GM21381 (cell line): ENCODE measurements around the gene ACSL6.
A peak's percentile ranks its signal among the peaks of the same experiment; 100 is the strongest.

Experiments
- ATAC-seq: cut with Tn5 transposase; IDR thresholded peaks from one replicate; pipeline ENCODE4 v1.9.1; 2021; ENCODE audit warnings: mild to moderate bottlenecking, moderate library complexity; ENCODE audit not compliant: unreplicated experiment

Gene ACSL6

DNA sequence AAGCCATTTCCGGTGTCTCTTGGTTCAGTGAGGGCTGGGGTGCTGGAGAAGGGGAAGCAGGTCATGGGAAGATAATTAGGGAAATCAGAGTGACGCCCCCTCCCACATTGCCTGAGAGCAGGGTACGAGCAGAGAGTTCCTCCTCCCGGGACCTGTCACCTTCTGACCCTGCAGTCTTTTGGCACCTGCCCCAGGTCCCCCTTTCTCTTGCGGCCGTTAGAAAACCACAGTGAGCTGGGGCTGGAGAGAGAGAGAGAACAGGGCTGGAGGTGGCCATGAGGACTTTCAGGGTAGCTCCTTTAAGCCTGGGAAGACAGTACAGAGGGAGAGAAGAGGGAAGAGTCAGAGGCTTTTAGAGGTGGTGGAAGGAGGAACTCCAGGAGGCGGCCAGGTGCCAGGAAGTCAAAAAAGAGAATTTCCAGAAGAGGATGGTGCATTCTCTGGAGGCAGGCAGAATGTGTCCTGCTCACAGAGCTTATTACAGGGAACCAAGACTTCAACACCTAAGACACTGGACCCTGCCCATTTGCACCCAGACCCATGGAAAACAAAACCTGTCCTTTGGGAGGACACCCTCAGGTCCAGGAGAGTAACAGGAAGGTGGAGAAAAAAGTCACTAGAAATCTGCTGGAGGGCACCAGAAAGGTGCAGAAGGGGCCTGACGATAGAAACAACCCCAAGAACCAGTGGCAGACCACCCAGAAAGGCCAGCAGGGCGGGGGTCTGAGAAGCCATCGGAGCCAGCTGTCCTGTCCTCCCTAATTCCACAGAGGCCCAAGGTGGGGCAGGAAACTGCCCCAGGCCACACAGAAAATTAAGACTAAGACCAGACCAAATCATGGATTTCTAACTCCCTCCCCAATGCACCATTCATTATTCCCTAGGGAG lies 6.5 kb upstream of the ACSL6 start:
- ATAC-seq = no peak

DNA sequence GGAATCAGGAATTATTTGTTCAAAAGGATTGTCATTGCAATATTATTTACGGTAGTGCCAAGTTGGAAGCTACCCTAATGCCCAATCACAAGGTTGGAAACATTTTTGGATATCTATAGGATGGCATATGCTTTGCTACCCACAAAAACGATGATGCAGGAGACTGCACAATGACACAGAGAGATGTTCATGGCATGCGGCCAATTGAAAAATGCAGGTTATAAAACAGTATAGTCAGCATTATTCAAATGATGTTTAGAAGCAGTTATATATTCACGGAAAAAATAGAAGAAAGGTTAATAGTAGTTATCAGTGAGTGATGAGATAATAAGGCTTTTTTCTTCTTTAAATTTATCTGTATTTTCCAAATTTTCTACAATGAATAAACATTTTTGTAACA lies 5.9 kb upstream of the ACSL6 start:
- ATAC-seq = no peak

DNA sequence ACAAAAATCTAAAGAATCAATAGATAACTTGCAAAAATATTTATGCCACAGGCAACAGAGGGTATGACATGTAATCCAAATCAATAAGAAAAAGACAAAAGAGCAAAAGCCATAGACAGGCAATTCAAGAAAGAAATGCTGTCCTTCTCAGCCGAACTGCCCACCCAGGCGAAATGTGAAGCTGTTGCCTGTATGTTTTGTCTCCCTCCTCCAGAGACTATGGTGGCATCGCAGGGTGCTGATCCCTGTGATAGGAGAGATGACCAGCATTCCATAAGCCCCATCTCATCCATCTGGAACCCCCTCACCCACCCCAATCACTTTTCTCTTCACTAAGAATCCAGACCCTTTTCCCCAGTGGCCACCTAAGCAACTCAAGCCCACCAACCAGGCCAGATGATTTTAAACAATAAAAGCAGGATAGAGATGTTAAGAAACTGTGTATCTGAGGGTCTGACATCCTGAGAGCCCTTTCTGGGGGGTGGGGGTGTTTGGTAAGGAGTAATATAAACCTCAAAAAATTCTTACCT lies 5.3 kb upstream of the ACSL6 start:
- ATAC-seq = no peak

DNA sequence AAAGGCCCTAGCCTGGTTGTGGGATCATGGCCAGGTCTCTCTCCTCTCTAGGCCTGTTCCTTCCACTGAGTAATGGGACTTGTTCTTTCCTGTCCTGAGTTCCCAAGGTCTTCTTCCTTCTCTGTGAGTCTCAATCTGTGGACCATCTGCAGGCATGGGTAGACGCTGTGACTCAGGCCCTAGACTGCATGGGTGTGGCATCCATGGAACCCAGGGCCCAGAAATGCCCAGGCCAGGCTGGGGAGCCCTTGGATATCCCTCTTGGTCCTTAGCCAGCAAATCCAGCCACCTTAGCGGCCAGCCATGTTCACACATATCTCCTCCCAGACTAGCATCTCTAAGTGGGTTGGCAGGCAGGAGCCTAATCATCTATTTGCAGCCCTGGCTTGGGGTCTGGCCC lies 2.3 kb upstream of the ACSL6 start:
- ATAC-seq = no peak

DNA sequence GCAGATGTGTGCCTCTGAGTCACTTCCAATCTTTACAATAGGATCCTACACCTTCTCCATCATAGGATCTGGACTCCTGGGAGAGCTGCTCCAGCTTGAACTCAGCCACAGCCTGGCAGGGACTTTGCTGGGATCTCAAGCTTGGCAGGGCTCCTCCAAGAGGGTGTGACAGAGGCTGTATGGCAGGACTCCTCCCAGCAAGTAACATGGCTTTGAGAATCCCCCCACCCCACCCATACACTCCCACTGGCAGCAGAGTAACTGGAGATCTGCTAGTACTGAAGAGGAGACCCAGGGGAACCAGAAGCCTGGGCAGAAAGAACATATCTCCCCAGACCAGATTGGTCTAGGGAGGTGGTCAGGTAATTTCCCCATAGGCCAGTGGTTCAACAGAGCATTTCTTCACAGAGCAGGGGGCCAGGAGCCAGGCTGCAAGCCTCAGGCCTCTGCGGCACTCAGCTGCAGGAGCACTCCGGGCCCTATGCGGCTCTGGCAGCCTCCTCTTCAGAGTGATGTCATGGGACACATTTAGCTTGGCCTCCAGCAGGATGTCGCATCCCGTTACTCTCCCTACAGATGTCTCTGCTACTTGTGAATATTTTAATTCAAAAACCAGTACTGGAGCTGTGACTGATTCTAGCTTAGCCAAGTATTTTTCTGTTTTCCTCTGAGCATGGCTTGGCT lies 1.7 kb upstream of the ACSL6 start:
- no peak for ATAC-seq

DNA sequence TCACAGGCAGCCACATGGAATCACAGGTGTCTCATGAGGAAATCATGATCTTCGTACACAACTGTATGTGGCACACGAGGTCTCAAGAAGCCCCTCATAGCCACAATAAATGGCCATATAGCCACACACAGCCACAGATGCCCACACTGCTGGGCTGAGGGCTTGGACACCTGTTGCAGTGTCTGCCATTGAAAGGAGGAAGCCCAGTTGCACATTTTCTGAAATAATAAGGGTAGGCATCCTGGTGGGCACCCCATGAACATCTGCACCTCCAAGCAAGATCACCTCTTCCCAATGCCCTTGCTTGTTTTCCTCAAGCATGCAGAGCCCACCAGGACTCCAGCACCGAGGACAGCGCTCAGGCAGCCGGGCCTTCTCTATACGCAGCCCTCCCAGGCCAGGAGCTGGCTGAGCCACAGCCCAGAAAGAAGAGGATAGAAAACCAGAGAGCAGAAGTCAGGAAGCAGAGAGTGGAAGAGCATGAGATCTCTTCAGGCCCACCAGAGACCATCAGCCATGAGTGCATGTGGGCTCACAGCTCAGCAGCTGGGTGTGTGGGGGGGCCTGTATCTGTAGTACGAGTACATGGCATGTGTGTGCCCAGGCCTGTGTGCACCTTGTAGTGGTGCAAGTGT lies 1.0 kb upstream of the ACSL6 start:
- no peak for ATAC-seq

DNA sequence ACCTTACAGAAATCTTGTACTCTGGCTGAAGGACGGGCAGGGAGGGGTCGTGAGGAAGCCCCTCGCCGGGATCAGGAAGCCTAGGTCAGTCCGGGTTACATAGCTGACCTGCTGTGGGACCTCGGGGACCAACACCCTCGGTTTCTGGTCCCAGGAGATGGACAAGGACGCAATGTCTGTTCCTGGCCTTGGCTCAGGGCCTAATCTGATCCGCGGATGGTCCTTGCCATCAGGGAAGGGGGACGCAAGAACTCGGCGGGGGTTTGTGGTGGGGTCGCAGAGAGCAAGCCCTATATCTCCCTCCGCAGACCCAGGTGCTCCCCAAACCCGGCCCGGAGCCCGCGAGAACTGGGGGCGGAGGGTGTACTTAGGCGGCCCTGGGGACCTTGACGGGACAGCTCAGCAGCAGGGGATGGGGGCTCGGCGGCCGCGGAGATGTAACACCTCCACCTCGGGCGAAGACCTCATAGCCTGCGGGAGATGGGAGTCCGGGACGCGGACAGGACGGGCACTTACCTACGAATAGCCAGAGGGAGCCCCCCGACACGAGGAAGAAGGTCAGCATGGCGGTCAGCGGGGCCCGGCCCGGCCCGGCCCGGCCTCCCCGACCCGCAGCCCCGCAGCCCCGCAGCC lies 353 bp downstream of the ACSL6 start:
- no peak for ATAC-seq

DNA sequence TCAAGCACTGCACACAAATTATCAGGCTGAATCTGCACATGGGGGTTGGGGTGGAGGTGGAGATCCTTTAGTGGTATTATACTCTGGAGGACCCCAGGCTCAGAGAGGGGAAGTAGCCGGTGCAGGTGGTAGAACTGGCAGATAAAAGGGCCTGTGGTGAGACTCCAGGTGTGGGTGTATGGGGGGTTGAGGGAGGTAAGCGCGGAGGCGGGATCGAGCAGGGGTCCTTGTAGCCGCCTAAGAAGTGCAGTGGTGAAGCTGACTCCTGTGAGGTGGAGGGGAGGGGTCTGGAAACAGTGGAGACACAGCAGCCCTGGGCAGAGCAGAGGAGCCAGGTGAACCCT lies 841 bp downstream of the ACSL6 start:
- no peak for ATAC-seq

DNA sequence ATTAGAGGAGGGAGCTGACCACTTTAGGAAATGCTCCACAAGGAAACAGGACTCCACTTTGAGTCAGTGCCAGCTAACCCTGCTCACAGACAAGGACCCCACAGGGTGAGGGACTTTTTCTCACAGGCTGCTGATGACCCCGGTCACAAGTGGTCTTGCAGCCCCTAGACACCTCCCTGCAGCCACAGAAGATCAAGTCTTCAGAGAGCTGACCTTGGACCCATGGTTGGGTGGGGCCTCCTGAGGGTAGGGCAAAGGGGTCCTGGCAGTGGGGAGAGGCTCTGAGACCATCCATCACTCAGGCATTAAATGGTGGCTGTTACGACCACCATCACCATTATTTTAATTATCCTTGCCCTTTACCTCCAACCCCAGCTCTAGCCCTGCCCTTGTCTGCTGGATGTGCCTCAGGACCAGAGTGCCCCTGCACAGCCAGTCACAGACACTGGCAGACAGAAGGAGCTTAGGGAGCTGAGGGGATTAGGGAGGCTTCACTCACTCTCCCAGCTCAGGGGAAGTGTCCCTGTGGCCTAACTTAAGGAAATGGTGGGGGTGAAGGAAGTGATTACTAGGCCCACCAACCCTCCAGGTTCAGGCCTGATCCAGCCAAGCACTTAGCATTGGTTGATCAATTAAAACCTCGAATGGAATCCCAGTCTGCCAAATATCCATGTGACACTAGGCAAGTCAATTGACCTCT lies 1.6 kb downstream of the ACSL6 start:
- no peak for ATAC-seq

DNA sequence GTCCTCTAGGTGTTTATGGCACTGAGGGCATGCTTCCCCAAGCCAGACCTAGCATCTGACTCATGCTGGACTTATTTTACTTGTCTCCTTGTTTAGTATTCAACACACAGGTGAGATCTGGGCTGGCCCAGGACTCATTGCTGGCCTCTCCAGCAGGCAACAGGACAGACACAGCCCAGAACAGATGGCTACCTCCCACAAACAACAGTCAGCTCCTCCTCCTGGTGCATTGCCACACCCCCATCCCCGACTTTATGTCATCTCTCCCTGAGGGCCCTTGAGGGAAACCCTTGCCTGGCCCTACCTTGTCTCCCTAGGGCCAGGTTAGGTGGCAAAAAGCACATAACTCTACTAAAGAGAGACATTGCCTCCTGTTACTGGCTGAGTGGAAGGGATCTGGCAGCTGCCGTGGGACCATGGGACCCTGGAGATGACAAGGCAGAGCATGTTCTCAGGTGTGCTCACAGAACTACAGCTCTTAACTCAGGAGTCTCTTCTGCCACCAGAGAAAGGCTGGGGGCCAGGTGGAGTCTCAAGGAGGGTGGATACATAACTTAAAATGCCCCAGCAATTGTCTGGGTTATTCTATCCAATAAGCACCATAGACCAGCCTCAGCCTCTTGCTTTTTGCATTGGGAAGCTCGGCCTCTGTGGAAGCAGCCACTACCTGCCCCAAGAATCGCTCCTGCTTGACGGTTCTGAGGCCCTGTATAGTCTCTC lies 2.3 kb downstream of the ACSL6 start:
- no peak for ATAC-seq

DNA sequence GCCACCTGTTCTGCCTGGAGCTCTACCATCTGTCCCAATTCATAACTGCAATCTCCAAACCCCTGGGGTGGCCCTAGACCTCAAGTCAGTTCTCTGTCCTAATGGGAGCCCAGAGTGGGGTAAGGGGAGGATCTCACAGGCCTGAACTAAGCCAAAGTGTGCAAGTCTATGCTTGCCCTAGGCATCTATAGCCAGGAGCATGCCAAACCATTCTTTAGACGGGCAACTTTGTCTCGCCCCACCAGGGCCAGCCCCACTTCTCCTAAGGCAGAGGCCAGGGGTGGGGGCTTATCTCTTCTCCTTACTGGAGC lies 3.3 kb downstream of the ACSL6 start:
- no peak for ATAC-seq

DNA sequence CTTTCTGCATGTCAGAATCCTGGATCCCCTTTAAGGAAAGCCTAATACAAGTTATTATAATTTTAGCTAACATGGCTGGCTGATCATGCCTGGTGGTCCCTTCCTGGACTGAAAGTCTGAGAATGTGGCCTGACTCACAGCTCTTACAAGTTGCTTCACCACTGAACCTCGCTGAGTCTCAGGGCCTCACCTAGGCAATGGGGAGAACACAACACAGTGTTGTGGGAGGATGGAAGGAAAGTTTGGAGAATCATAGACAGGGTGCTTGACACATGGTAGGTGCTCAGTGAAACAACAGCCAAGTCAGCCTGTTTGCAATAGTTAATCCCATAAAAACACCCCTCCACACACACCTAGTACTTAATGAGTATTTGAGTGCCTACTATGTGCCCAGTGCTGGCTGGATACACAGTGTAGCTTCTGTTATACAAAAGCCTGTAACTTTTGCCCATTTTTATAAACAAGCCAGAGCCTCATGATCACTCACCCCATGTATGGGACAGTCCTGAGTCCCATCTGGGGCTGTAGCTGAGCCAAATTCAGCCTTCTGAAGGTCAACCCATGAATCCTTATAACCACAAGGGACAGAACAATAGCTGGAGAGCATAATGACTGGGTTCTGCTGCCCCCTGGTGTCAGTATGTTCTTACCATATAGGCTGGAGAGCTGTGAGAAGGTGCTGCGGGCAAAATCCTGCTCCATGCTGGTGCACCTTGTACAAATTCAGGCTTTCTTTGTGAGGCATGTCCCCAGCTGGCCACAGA lies 3.9 kb downstream of the ACSL6 start:
- peak; percentile 76 for ATAC-seq

DNA sequence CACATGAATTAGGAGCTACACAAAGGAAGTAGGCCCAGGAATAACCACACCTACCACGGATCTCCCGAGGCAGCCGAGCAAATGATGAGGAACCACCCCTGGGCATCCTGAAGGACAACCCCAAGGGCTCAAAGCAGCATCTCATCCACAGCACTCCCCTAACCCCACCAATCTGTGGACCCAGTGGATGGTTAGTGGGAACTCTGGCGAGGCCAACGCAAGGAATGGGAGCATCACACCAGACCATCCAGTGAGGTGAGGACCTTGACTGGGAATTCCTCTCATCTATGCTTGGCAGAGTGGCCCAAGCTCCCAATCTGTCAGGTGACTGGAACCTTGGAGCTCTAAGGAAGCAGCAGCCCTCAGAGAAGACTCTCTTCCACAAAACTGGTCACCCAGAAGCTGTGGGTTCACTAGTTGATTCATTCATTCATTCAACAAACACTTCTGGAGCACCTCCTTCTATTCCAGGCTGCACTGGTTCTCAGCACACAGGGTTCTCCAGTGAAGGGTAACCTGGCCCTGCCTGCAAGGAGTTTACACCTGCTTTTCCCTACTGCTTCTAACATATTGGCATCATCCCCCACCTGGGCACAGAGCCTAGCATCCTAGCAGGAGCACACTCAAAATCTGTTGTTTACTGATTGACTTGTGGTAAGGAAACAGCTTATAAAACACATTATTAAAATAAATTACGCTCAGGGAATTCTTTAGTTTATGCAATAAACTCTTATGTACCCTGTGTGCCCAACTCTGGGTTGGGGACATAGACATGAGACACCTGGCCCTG lies 4.9 kb downstream of the ACSL6 start:
- ATAC-seq = no peak

DNA sequence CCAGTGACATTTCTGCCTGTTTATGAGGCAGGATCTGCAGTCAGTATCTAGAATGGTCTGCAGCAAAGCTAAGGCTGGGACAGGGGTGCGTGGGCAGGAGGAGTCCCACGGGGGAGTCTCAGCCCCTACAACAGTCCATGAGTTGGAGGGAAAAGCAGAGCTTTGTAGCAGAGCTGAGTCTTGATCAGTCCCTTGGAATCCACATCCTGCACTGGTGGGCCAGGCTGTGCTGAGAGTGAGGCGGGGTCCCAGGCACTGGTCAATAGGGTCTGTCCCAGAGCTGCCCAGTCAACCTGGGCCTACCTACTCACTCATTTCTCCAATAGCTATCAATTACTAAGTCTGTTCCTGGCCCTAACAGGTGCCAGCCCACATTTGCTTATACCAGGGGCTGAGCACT lies 5.9 kb downstream of the ACSL6 start:
- no peak for ATAC-seq

DNA sequence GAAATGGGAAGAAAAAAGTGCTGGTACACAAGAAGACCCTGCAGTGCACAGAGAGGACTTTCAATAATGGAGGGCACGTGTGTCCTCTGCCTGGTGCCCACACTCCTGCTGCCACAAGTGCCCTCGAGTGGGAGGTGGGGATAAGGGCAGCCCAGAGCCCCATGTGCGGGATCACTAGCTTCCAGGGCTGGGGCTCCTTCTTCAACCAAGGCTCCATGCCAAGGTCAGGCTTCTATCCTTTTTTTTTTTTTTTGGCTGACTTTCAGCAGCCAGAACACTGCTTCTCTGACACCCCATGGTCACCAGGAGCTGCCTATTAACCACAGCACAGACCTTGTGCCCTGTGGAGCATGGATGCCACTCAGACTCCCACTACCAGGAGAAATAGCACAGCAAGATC lies 7.5 kb downstream of the ACSL6 start:
- ATAC-seq = no peak

DNA sequence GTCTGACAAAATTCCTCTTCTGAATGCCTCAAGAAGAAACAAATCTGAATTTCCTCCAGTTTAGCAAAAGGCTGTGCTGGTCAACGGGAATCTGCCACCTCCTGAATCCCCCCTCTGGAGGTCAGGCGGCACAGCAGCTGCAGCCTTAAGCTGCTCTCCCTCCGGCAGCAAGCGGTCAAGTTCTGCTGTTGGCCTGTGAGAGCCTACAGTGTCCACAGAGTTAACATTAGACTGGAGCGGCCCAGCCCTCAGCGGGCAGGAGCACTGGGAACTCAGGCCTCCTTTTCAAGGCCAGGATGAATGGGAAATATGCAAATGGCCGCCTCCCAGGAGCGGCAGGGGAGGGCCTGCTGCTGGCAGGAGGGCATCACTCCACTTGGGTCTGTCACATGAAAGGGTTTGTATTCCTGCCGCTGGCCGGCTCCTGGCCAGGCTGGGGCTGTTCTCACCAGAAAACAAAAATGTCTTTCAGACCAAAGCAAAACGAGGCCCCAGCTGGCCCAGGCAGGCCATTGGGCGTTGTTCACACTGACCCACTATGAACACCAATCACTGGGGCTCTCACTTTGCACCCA lies 8.2 kb downstream of the ACSL6 start:
- ATAC-seq = no peak

DNA sequence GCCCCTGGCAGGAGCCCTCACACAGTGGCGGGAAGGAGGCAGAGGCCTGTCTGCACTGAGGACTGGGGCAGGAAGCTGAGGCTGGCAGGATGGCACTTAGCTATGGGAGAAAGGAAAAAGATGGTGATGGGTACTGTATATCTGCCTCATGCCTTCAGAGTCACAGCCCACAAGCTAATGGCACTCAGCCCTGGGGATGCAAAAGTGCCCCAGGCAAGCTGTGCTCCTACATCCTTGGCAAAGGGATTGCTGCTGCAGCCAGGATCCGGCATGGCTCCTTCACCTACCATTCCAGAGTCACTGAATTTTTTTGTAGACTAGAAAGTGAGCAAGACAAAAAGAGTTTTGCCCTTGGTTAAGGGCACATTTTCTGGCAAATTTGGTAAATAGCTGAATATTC lies 8.7 kb downstream of the ACSL6 start:
- no peak for ATAC-seq
